Endothelial cell of hepatic sinusoid (primary cell): ENCODE measurements around the gene SLC35F1.

Source experiments
- in situ Hi-C: cut with HindIII; loops from 2 replicates; pipeline ENCODE4 v1.10.0; 2017; ENCODE audit warnings: low sequenced_read_pairs

The SLC35F1 gene

DNA sequence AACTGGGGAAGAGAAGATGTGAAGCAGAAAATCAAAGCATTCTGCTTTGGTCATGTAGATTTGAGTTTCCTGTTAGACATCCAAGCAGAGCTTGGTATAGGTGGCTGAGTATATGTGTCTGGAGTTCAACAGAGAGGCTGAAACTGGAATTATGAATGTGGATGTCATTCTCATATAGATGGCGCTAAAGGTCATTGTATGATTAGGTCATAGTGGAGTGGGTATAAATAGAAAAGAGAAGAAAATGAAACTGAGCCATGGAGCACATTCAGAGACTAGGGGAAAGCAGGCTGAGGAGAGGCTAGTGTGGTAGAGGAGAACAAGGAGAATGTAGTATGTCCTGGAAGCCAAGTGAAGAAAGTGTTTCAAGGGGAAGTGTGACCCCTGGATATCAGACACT, 345.4 kb downstream of the SLC35F1 start:
- in situ Hi-C loops: no loop called here

DNA sequence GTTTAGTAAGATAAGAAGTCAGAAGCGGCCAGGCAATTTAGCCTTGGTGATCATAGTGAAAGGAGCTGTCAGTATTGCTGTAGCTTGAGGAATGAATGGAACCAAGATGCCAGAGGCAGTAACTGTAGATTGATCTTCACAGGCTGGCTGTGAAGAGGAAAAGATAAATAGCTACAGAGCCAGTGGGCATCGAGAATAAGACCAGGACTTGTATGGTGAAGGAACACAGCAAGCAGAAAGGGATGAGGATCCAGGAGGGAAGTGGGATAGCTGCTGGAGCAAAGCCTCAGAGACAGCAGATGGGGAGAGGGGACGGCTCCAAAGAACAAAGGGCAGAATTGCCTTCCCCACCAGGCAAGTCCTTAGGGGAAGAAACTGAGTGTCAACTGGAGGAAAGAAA, 346.7 kb downstream of the SLC35F1 start:
- in situ Hi-C loops: no loop called here

DNA sequence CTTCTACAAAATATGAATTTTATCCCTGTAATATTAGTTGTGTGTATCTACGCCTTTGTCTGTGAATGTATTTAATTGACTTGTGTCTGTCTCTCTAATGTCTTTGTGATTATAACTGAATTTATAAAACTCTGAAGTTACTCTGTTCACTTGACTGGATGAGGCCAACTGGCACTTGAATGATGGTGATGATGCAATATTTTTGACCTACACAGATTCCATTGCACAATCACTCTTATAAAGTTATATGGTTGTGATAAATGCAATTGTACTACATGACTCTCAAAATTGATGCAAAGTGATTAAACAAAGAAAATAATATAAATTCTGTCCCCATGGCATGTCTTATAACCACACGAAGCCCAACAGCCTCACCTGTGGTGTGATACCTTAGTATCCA, 353.8 kb downstream of the SLC35F1 start:
- in situ Hi-C loops: no loop called here

DNA sequence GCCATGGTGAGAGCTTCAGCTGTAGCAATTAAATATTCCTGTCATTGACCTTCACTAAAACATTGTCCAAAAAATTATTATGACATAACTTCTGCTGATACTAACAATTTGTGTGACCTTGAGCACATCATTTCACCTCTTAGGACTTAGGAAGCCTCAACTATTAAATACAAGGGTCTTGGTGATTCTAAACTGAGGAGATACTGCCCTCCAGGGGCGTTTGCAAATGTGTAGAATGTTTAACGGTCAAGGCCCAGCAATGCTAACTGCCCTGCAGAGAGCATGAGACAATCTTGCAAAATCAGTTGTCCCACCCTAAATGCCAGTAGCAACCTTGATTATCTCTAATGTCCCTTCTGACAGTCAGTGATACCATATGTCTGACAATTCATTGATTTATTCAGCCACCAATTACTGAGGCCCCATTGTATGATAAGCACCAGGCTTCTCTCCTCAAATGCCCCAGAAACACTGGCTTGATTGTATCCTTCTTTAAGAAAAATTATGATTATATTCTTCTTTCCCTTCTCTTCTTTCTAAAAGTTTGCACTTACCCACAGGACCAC, 356.9 kb downstream of the SLC35F1 start:
- in situ Hi-C loops: no loop called here

DNA sequence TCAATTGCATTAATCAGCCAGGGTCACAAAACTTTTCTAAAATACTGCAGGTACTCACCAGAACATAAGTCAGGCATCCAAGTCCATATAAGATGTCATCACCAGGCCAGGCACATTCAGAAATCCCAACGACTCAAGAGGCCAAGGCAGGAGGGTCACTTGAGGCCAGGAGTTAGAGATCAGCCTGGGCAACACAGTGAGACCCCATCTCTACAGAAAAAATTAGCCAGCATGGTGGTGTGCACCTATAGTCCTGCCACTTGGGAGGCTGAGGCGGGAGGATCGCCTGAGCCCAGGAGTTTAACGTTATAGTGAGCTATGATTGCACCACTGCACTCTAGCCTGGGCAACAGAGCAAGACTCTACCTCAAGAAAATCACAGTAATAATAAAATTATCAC, 362.6 kb downstream of the SLC35F1 start:
- in situ Hi-C loops: no loop called here

DNA sequence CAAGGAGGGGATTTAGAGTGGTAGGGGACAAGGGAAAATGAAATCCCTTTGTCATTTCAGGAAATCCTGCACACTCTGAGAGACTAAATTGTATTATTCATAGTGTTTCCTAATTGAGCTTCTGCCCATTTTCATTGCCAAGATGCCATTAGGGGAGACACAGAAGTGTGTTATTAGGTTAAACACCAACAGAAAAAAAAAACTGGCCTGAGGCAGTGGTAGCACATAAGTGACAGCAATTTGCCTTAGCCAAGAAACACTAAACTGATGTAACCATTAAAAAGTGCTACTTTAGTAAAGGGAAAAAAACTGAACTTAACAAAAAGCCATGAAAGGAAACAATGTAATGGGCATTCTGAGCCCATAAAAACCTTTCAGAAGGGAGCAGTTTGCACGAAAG, 370.6 kb downstream of the SLC35F1 start:
- in situ Hi-C loops: no loop called here

DNA sequence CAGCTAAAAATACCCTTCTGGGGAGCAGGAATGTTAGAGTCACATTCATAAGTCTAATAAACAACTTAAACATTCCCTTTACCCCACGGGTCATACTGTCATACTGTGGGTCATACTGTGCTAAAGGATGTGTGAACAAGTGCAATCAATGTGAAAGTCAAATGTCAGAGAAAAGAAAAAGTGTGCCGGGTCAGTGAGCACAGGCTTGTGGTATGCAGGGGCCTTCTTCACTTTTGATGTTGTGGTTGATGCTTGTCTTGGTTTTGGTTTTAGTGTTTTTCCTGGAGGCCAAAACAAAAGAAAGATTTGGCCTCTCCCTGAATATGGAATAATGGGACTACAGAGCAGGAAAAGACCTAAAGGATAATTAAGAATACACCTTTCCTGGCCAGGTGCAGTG, 373.1 kb downstream of the SLC35F1 start:
- in situ Hi-C loops: no loop called here

DNA sequence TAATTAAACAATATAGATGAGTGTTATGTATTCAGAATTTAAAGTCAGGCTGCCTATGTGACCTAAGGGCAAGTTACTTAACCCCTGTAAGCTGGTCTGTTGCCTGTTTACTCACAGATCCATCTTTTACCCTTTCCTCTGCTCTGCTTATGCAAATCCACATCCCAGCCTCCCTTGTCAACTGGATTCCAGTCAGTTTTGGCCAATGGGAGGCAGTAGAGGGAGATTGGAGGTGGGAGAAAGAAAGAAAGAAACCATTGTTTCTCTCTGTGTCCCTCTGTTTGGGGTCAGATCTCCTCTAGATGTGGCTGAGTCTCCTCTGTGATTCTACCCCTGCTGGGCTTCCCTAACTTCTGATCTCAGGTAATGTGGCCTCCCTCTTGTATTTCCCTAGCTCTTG, 374.2 kb downstream of the SLC35F1 start:
- in situ Hi-C loops: no loop called here

DNA sequence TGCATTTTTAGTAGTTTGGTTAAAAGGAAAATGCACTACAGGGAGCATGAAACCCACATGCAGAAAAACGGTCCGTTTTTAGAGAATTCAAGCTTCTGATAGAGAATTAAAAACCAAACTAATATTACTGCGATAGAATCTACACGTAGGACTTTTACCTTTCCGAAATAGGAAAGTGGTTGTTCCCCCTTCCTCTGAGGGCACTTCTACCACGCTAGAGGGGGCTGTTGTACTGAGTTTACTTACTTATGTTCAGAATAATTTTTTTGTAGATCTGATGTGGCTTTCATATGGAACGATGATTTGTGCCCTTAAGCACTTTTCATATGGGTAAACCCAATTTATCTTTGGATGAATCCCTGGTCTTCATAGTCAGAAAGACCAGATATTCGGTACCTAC, 376.7 kb downstream of the SLC35F1 start:
- in situ Hi-C loops: no loop called here

DNA sequence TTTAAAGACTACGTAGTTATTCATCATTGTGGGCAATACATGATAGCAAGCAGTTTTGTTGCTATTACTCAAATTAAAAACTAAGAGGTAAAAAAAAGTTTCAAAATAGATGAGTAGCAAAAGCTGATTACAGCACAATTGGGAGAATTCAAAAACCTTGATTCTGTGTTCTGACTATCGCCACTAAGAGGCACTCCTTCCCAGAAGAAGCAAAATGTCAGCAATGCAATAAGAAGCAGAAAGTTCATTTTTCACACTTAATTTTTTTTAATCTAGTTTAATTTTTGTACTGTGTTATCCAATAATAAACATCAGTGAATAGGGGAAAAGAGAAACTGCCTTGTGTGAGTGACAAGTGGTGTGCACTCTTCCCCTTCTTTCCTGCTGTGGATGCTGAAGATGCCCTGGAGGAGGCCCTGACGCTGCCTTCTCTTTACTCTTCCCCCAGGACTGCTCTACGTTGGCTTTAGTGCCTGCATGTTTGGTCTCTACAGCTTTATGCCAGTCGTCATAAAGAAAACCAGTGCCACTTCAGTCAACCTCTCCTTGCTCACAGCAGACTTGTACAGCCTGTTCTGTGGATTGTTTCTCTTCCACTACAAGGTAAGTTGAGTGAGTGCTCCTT, 377.8 kb downstream of the SLC35F1 start:
- in situ Hi-C loops: no loop called here

DNA sequence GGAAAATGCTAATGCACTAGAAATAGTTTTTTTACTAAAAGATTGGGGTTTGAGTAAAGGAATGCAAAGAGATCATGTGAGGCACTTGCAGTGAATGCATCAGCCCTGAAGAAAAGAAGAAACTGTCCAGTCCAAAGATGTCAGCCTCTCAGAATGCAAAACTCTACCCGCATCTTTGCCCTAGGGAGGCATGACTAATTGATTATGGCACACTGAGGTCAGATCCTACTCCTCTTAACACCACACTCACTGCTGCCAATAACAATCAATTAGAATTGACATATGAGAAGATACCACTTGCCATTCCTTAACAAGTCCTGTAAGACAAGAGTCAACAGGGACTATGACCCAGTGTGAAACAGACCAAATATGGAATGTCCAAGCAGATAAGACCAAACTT, 378.7 kb downstream of the SLC35F1 start:
- in situ Hi-C loops: no loop called here

DNA sequence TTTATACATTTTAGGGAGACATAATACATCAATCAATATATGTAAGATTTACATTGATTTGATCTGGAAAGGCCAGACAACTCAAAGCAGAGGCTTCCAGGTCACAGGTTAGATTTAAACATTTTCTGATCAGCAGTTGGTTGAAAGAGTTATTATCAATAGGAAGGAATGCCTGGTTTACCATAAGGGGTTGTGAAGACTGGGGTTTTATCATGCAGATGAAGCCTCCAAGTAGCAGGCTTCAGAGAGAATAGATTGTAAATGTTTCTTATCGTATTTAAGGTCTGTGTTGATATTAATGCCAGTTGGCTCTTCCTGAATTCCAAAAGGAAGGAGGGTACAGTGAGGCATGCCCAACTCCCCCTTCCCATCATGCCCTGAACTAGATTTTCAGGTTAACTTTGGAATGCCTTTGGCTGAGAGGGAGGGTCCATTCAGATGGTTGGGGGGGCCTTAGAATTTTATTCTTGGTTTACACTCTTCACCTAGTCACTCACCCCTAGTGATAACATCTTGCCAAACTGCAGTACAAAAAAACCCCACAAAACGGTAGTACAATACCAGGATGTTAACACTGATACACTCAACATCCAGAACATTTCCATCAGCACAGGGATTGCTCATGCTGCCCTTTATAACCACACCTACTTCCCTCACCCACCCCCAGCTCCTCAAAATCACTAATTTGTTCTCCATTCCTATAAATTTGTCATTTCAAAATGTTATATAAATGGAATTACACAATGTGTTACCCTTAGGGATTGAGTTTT, 381.5 kb downstream of the SLC35F1 start:
- in situ Hi-C loops: no loop called here

DNA sequence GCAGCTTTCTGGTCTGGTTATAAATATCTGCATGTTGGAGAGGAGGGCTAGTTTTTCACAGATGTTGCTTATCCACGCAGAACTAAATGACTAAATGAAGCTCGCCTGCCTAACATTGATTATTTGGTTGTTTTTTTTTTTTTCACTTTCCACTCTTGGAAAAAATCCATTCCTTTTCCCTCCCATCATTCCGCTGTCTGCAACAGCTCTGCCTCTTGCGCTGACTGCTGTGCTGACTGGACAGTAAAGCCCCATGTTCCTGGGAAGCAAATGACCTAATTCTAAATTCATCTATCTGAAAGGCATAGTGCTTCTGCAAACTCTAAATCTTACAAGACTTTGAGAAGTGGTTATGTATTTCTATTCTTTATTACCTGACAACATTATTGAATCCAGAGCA, 385.5 kb downstream of the SLC35F1 start:
- in situ Hi-C loops: no loop called here

DNA sequence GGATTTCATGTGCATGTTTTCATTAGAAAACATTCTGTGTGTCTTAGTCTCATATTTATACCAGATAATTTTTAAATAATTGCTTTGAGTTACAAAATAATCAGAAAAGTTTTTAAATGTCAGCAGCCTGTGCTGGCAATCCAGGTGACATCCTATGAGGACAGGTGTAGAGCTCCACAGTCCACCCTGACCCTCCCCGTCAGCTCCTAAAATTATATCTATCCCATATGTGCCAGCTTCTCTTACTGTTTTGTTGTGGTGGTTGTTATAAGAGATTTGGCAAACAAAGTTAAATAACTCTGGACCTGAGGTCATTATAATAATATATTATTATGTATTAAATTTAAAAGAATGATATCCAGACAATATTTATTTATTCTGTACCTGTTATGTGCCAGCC, 387.8 kb downstream of the SLC35F1 start:
- in situ Hi-C loops: no loop called here

DNA sequence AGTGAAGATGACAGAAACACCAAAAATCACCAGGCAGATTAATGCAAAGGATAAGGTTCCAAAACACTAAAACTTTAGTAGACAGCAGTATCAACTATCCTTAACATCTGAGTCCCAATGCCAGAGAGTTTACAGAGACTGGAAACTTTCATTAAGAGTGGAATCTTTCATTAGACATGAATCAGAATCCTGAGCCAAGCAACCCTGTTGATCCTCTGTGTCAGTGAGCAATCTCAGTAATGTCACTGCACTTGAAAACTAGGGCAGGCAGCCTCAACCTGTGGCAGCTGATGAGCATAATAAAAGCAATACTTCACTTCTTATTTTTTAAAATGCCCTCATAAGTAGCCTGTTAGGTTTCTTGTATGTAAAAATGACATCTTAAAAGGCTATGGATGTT, 388.3 kb downstream of the SLC35F1 start:
- in situ Hi-C loops: no loop called here

DNA sequence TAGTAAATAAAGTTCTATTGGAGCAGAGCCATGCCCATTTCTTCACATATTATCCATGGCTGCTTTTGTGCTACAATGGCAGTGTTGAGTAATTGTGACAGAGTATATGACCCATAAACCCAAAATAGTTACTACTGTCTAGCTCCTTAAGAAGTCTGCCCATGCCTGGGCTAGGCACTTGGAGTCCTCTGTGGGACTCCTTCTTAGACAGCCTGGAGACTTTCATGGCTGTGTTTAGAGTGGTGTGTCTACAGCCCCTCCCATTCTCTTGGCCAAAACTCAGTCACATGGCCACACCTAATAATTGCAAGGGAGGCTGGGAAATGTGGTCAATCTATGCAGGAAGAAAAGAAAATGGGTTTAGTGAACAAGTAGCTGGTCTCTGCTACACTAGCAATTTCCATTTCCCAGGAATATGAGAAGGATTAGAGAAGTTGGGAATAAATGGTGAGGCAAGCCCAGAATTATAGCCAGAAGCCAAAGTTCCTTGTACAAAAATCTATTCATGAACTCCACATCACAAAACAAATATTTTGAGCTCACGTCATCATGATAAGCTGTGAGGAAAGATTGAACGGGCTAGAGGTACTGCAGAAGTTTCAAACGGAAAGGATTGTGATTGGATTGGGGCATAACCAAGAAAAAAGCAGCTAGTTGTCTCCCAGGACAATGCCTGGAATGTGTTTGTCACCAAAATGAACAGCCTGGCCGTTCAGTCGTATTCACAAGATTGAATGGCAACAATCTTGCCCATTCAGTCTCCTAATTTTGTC, 389.3 kb downstream of the SLC35F1 start:
- in situ Hi-C loops: no loop called here

DNA sequence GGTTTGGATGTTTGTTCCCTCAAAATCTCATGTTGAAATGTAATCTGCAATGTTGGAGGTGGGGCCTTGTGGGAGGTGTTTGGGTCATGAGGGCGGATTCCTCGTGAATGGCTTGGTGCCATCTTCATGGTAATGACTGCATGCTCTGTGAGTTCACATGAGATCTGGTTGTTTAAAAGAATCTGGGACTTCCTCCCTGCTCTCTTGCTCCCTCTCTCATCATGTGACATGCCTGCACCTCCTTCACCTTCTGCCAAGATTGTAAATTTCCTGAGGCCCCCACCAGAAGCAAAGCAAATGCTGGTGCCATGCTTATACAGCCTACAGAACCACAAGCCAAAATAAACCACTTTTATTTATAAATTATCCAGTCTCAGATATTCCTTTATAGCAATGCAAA, 390.8 kb downstream of the SLC35F1 start:
- in situ Hi-C loops: no loop called here

DNA sequence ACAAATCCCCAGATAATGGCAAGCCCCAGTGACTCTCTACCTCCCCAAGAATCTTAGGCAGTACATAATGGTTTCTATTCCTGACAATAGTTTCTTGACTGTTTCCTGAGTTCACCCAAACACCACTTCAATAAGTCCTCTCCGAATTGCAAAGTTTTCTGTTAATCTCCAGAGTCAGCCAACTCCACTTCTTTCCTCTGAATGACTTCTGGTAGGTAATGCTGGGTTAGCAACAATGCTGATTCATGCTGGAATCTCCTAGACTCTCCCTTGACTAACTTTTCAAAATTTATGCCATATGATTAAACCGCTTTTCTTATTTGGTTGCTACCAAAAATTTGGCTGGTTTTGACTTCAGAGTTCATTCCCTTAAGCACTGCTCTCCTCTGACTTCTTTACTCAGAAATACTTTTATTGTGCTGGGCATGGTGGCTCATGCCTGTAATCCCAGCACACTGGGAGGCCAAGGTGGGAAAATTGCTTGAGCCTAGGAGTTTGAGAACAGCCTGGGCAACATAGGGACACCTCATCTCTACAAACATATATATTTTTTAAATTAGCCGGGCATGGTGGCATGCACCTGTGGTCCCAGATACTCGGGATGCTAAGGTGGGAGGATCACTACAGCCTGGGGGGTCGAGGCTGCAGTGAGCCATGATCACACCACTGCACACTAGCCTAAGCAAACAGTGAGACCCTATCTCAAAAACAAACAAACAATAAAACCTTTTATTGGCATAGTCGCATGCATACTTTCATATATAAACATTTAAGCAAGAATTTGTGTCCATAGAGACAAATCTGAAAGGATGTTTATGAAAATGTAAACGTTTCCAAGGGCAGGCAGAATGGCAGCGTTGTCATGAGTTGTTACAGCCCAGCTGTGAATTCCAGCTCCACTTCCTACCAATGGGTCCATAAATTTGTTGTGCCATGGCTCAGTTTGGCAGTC, 391.7 kb downstream of the SLC35F1 start:
- in situ Hi-C loops: no loop called here

DNA sequence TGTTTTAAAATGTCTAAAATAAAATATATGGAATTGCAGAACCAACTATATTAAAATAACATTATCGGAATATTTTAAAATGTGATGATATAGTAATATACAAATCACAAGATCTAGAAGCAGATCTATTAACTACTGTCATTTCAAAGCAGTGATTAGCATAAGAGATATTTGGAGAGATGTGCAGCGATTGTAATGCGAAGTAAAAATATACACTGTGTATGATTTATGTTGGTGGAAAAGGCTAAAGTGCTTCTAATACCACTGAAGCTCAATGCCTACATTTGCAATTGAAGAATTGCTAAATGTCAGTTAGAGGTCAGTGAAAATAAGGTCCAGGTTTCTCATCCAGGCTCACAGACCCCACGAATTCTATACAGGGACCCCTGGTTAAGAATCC, 392.4 kb downstream of the SLC35F1 start:
- in situ Hi-C loops: no loop called here

DNA sequence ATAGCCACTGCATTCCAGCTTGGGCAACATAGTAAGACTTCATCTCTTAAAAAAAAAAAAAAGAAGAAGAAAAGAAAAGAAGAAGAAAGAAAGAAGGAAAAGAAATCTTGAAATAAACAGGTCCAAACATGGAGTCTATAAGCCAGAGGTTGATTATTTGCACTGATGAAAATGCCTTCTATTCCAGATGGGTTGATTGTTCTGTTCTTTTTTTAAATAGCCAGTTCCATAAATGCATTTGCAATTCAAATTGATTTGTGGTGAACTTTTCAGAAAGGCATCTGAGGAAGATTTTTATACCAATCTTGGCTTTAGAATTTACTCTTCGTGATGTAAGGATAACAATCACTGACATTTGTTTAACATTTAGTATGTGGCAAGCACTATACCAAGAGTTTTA, 397.3 kb downstream of the SLC35F1 start:
- in situ Hi-C loops: no loop called here

DNA sequence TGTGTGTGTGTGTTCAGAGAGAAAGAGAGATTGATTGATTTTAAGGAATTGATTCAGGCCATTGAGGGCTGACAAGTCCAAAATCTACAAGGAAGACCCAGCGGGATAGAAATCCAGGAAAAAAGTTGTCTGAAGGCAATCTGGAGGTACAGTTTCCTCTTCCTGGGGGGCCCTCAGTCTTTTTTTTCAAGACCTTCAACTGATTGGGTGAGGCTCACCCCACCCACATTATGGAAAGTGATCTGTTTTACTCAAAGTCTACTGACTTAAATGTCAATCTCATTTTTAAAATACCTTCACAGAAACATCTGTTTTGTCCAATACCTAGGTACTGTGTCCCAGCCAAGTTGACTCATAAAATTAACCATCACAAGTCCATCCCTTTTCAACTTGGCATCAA, 398.0 kb downstream of the SLC35F1 start:
- in situ Hi-C loops: no loop called here
